Measurements from ENCODE around the gene FOXP1.
"Not testable (repeated sequence)": the region's sequence is repeated elsewhere in the genome, so short reads cannot be mapped to it uniquely, and the experiment has no call there.

GRCh38 chr3:71435836-71436235, 147.7 kb downstream of the FOXP1 start:
- TF ChIP-seq BRF2 (IDR thresholded peaks at IDR 0.05; ENCODE audit: borderline replicate concordance, insufficient read depth, insufficient read length); POLR2A (conservative IDR thresholded peaks at IDR 0.05); CBFA2T3 (IDR thresholded peaks at IDR 0.05): not testable (repeated sequence)
